ENCODE data around the gene PRR5L.

The PRR5L gene

GRCh38 chr11:36376888-36377758 lies 81.0 kb downstream of the PRR5L start:
- H3K27ac ChIP-seq (replicated peaks) = no peak overlapping the region

GRCh38 chr11:36377759-36378564 lies 81.9 kb downstream of the PRR5L start:
- H3K4me3 ChIP-seq (replicated peaks; ENCODE audit: insufficient read depth, low read length) = peak overlapping the region; percentile 54
- H3K27ac ChIP-seq (replicated peaks) = no peak overlapping the region
- no peak for DNase-seq (ENCODE audit: low read depth in 1 of 2, low spot score in 1 of 2)
- no peak for TF ChIP-seq POLR2AphosphoS5 (IDR thresholded peaks at IDR 0.05; ENCODE audit: low read depth)
- TF ChIP-seq, protein P1, sequence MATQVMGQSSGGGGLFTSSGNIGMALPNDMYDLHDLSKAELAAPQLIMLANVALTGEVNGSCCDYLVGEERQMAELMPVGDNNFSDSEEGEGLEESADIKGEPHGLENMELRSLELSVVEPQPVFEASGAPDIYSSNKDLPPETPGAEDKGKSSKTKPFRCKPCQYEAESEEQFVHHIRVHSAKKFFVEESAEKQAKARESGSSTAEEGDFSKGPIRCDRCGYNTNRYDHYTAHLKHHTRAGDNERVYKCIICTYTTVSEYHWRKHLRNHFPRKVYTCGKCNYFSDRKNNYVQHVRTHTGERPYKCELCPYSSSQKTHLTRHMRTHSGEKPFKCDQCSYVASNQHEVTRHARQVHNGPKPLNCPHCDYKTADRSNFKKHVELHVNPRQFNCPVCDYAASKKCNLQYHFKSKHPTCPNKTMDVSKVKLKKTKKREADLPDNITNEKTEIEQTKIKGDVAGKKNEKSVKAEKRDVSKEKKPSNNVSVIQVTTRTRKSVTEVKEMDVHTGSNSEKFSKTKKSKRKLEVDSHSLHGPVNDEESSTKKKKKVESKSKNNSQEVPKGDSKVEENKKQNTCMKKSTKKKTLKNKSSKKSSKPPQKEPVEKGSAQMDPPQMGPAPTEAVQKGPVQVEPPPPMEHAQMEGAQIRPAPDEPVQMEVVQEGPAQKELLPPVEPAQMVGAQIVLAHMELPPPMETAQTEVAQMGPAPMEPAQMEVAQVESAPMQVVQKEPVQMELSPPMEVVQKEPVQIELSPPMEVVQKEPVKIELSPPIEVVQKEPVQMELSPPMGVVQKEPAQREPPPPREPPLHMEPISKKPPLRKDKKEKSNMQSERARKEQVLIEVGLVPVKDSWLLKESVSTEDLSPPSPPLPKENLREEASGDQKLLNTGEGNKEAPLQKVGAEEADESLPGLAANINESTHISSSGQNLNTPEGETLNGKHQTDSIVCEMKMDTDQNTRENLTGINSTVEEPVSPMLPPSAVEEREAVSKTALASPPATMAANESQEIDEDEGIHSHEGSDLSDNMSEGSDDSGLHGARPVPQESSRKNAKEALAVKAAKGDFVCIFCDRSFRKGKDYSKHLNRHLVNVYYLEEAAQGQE (IDR thresholded peaks at IDR 0.05; ENCODE audit: insufficient replicate concordance, low read depth) = no peak
- TF ChIP-seq, protein P2, sequence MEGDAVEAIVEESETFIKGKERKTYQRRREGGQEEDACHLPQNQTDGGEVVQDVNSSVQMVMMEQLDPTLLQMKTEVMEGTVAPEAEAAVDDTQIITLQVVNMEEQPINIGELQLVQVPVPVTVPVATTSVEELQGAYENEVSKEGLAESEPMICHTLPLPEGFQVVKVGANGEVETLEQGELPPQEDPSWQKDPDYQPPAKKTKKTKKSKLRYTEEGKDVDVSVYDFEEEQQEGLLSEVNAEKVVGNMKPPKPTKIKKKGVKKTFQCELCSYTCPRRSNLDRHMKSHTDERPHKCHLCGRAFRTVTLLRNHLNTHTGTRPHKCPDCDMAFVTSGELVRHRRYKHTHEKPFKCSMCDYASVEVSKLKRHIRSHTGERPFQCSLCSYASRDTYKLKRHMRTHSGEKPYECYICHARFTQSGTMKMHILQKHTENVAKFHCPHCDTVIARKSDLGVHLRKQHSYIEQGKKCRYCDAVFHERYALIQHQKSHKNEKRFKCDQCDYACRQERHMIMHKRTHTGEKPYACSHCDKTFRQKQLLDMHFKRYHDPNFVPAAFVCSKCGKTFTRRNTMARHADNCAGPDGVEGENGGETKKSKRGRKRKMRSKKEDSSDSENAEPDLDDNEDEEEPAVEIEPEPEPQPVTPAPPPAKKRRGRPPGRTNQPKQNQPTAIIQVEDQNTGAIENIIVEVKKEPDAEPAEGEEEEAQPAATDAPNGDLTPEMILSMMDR (IDR thresholded peaks at IDR 0.05; ENCODE audit: insufficient read depth, low read length) = no peak
- peak; percentile 75 for TF ChIP-seq SPI1 (IDR thresholded peaks at IDR 0.05; ENCODE audit: borderline replicate concordance, low read depth)
- no peak for TF ChIP-seq GABPA (IDR thresholded peaks at IDR 0.05; ENCODE audit: low read depth)
- peaks cover 38% of the 10 kb centered on the region for H3K27me3 ChIP-seq (ENCODE audit: insufficient read depth, poor library complexity, severe bottlenecking)

More at GRCh38 chr11:36376888-36377758, 81.0 kb downstream of the PRR5L start:
- DNase-seq (ENCODE audit: low read depth in 1 of 2, low spot score in 1 of 2) = peak in 1 of 2 experiments; percentile 37
- Histone ChIP-seq H3K4me3 (replicated peaks; ENCODE audit: insufficient read depth, low read length) (peak overlapping the region; percentile 54), H3K27me3 (ENCODE audit: insufficient read depth, poor library complexity, severe bottlenecking) (peaks cover 38% of the 10 kb centered on the region)
- TF ChIP-seq GABPA (IDR thresholded peaks at IDR 0.05; ENCODE audit: low read depth) = no peak
- TF ChIP-seq, protein P2 (IDR thresholded peaks at IDR 0.05; ENCODE audit: insufficient read depth, low read length) = peak; percentile 42

DNA sequence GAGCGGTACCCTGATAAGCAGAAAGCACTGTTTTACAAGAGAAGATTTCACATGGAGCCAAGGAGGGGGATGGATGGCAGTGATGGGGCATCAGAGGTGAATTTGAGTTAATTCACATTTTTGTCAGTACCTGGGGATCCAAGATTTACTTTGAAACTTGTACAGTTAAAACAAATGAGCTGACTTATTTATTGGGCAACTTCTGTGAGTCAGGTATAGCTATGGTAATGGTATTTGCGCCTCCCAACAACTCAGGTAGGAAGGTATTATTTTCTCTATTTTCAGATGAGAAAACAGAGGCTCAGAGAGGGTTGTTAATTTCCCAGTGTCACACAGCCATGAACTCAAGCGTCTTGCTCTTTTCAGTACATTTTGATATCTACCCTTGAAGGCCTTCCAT lies 83.6 kb downstream of the PRR5L start:
- H3K4me3 ChIP-seq (replicated peaks; ENCODE audit: insufficient read depth, low read length) = no peak overlapping the region
- no peak overlapping the region for H3K27ac ChIP-seq (replicated peaks)
- TF ChIP-seq POLR2AphosphoS5 (IDR thresholded peaks at IDR 0.05; ENCODE audit: low read depth) (no peak), SPI1 (IDR thresholded peaks at IDR 0.05; ENCODE audit: borderline replicate concordance, low read depth) (no peak), GABPA (IDR thresholded peaks at IDR 0.05; ENCODE audit: low read depth) (no peak)
- TF ChIP-seq, protein P1 (IDR thresholded peaks at IDR 0.05; ENCODE audit: insufficient replicate concordance, low read depth) = no peak
- TF ChIP-seq, protein P2 (IDR thresholded peaks at IDR 0.05; ENCODE audit: insufficient read depth, low read length) = no peak
- no peak for DNase-seq (ENCODE audit: low read depth in 1 of 2, low spot score in 1 of 2)
- peaks cover 32% of the 10 kb centered on the region for H3K27me3 ChIP-seq (ENCODE audit: insufficient read depth, poor library complexity, severe bottlenecking)
